Rectal smooth muscle tissue (tissue), 1 donor: ENCODE data around the gene STK24.

ENCODE experiments used
- H3K27ac ChIP-seq: one replicate; pipeline ENCODE4 v1.7.0; 2013; ENCODE audit warnings: low read depth, low read length, inconsistent platforms
- H3K27me3 ChIP-seq: one replicate; pipeline ENCODE4 v1.7.0; 2013; ENCODE audit warnings: low read length; ENCODE audit not compliant: control insufficient read depth, insufficient read depth
- H3K36me3 ChIP-seq: one replicate; pipeline ENCODE4 v1.7.0; 2013; ENCODE audit warnings: low read length; ENCODE audit not compliant: control insufficient read depth, insufficient read depth
- H3K4me1 ChIP-seq: one replicate; pipeline ENCODE4 v1.7.0; 2013; ENCODE audit warnings: low read length; ENCODE audit not compliant: control insufficient read depth, insufficient read depth
- H3K4me3 ChIP-seq: one replicate; pipeline ENCODE4 v1.7.0; 2013; ENCODE audit warnings: low read length
- H3K9ac ChIP-seq: one replicate; pipeline ENCODE4 v1.7.0; 2013; ENCODE audit warnings: low read length

Gene STK24

GRCh38 chr13:98508685-98509084, 68.2 kb downstream of the STK24 start:
- H3K9ac ChIP-seq: no peak overlapping the region
- H3K36me3 ChIP-seq: no peaks in the 10 kb centered on the region
- peaks cover 37% of the 10 kb centered on the region for H3K4me1 ChIP-seq
- H3K4me3 ChIP-seq: no peak overlapping the region
- peak overlapping the region; percentile 51 for H3K27ac ChIP-seq
- H3K27me3 ChIP-seq: no peaks in the 10 kb centered on the region

GRCh38 chr13:98508280-98508679, 68.6 kb downstream of the STK24 start:
- H3K27ac ChIP-seq: no peak overlapping the region
- H3K4me3 ChIP-seq: no peak overlapping the region
- peaks cover 40% of the 10 kb centered on the region for H3K4me1 ChIP-seq
- no peaks in the 10 kb centered on the region for H3K27me3 ChIP-seq
- H3K9ac ChIP-seq: no peak overlapping the region
- no peaks in the 10 kb centered on the region for H3K36me3 ChIP-seq

GRCh38 chr13:98507282-98507797, 69.6 kb downstream of the STK24 start:
- Histone ChIP-seq H3K4me3 (peak overlapping the region; percentile 2), H3K9ac (no peak overlapping the region), H3K27me3 (no peaks in the 10 kb centered on the region), H3K27ac (peak overlapping the region; percentile 55), H3K36me3 (no peaks in the 10 kb centered on the region), H3K4me1 (peaks cover 41% of the 10 kb centered on the region)

GRCh38 chr13:98506728-98507230, 70.1 kb downstream of the STK24 start:
- H3K4me3 ChIP-seq: no peak overlapping the region
- H3K27ac ChIP-seq: peak overlapping the region; percentile 55
- H3K9ac ChIP-seq: no peak overlapping the region
- H3K4me1 ChIP-seq: peaks cover 40% of the 10 kb centered on the region
- no peaks in the 10 kb centered on the region for H3K36me3 ChIP-seq
- H3K27me3 ChIP-seq: no peaks in the 10 kb centered on the region

GRCh38 chr13:98506322-98506721, 70.6 kb downstream of the STK24 start:
- Histone ChIP-seq H3K27ac (peak overlapping the region; percentile 55), H3K4me1 (peaks cover 40% of the 10 kb centered on the region)

GRCh38 chr13:98505217-98505616, 71.7 kb downstream of the STK24 start:
- no peaks in the 10 kb centered on the region for H3K36me3 ChIP-seq
- H3K4me3 ChIP-seq: no peak overlapping the region
- peak overlapping the region; percentile 35 for H3K27ac ChIP-seq
- H3K4me1 ChIP-seq: peaks cover 40% of the 10 kb centered on the region
- H3K27me3 ChIP-seq: no peaks in the 10 kb centered on the region
- H3K9ac ChIP-seq: no peak overlapping the region

More at GRCh38 chr13:98506322-98506721, 70.6 kb downstream of the STK24 start:
- H3K36me3 ChIP-seq: no peaks in the 10 kb centered on the region
- no peak overlapping the region for H3K4me3 ChIP-seq
- no peak overlapping the region for H3K9ac ChIP-seq
- H3K27me3 ChIP-seq: no peaks in the 10 kb centered on the region

- peak overlapping the region; percentile 38 for H3K27ac ChIP-seq
- H3K36me3 ChIP-seq: no peaks in the 10 kb centered on the region
- H3K4me1 ChIP-seq: peaks cover 36% of the 10 kb centered on the region
- H3K4me3 ChIP-seq: no peak overlapping the region
- H3K27me3 ChIP-seq: no peaks in the 10 kb centered on the region
- no peak overlapping the region for H3K9ac ChIP-seq
Measured at GRCh38 chr13:98504371-98504963, 72.4 kb downstream of the STK24 start.

- Histone ChIP-seq H3K4me1 (peaks cover 34% of the 10 kb centered on the region), H3K36me3 (no peaks in the 10 kb centered on the region), H3K4me3 (no peak overlapping the region), H3K27ac (peak overlapping the region; percentile 80), H3K9ac (no peak overlapping the region), H3K27me3 (no peaks in the 10 kb centered on the region)
Measured at GRCh38 chr13:98504029-98504351, 72.9 kb downstream of the STK24 start.

- H3K9ac ChIP-seq: no peak overlapping the region
Measured at GRCh38 chr13:98503175-98504028, 73.5 kb downstream of the STK24 start.

GRCh38 chr13:98500963-98501421, 75.9 kb downstream of the STK24 start:
- Histone ChIP-seq H3K4me1 (peaks cover 32% of the 10 kb centered on the region), H3K27ac (no peak overlapping the region), H3K4me3 (no peak overlapping the region), H3K36me3 (no peaks in the 10 kb centered on the region), H3K27me3 (no peaks in the 10 kb centered on the region), H3K9ac (no peak overlapping the region)

More at GRCh38 chr13:98503175-98504028, 73.5 kb downstream of the STK24 start:
- Histone ChIP-seq H3K36me3 (no peaks in the 10 kb centered on the region), H3K4me3 (no peak overlapping the region), H3K4me1 (peaks cover 34% of the 10 kb centered on the region), H3K27me3 (no peaks in the 10 kb centered on the region), H3K27ac (peak overlapping the region; percentile 80)

- H3K27ac ChIP-seq: peak overlapping the region; percentile 74
- H3K9ac ChIP-seq: no peak overlapping the region
- no peaks in the 10 kb centered on the region for H3K36me3 ChIP-seq
- H3K4me1 ChIP-seq: peaks cover 27% of the 10 kb centered on the region
- H3K4me3 ChIP-seq: no peak overlapping the region
- no peaks in the 10 kb centered on the region for H3K27me3 ChIP-seq
Measured at GRCh38 chr13:98496966-98497365, 79.9 kb downstream of the STK24 start.

- Histone ChIP-seq H3K4me1 (peaks cover 28% of the 10 kb centered on the region), H3K9ac (no peak overlapping the region), H3K4me3 (no peak overlapping the region), H3K27me3 (no peaks in the 10 kb centered on the region), H3K36me3 (no peaks in the 10 kb centered on the region), H3K27ac (peak overlapping the region; percentile 80)
Measured at GRCh38 chr13:98496479-98496791, 80.5 kb downstream of the STK24 start.
